IMR-90 (cell line): Measurements from ENCODE around the gene KCNK10. TPM values are rescaled to one million over a fixed set of nuclear protein-coding genes. Genes with fewer than 3 reads are reported as not detected.

Source experiments
- ATAC-seq: fragments of 200-7000 bp; cut with Tn5 transposase; 2 replicates; pipeline ENCODE4 v1.9.1; 2020; ENCODE audit warnings: low read depth, mild to moderate bottlenecking, moderate library complexity
- BruUV-seq: library from RNA; stranded (reverse); fragments of 400-500 nt; replicated peaks from 2 replicates; lab custom pipeline; 2021; lab: Mats Ljungman, UMichigan
- CTCF ChIA-PET: fragments of 300-600 bp; formaldehyde crosslinking; extraction: SDS; loops from one replicate; lab custom pipeline; 2021; ENCODE audit warnings: antibody characterized with exemption; lab: Yijun Ruan, JAX
- POLR2A ChIA-PET: fragments of 300-600 bp; sonication (Branson Sonifier 250); formaldehyde crosslinking; loops from one replicate; lab custom pipeline; 2022; ENCODE audit warnings: antibody characterized with exemption; ENCODE audit not compliant: unreplicated experiment; lab: Charles Lee
- DNase-seq: peaks from one replicate; pipeline ENCODE4 v3.0.0; 2013
- H2AFZ ChIP-seq: replicated peaks from 2 replicates; pipeline ENCODE3; 2013; ENCODE audit warnings: low read length, mild to moderate bottlenecking; ENCODE audit not compliant: poor library complexity
- H2AK5ac ChIP-seq: 2 replicates; pipeline ENCODE4 v1.6.1; 2013; ENCODE audit warnings: low read depth, low read length, inconsistent platforms
- H2AK9ac ChIP-seq: replicated peaks from 2 replicates; pipeline ENCODE3; 2013; ENCODE audit warnings: mild to moderate bottlenecking, low read depth, low read length, moderate library complexity; ENCODE audit not compliant: poor library complexity
- H2BK120ac ChIP-seq: 2 replicates; pipeline ENCODE4 v1.6.1; 2013; ENCODE audit warnings: low read depth, low read length, inconsistent platforms
- H2BK15ac ChIP-seq: 3 replicates; pipeline ENCODE4 v1.6.1; 2013; ENCODE audit warnings: low read depth, low read length, inconsistent platforms
- H2BK20ac ChIP-seq: 2 replicates; pipeline ENCODE4 v1.6.1; 2013; ENCODE audit warnings: low read depth, mild to moderate bottlenecking, inconsistent platforms, low read length, moderate library complexity
- H2BK5ac ChIP-seq: 2 replicates; pipeline ENCODE4 v1.6.1; 2013; ENCODE audit warnings: mild to moderate bottlenecking, low read depth, low read length, inconsistent platforms; ENCODE audit not compliant: poor library complexity, severe bottlenecking
- H3K14ac ChIP-seq: replicated peaks from 2 replicates; pipeline ENCODE4 v1.6.1; 2013; ENCODE audit warnings: low read depth, low read length, inconsistent platforms
- H3K18ac ChIP-seq: 2 replicates; pipeline ENCODE4 v1.6.1; 2013; ENCODE audit warnings: low read depth, low read length, control low read depth
- H3K23ac ChIP-seq: 2 replicates; pipeline ENCODE4 v1.6.1; 2013; ENCODE audit warnings: low read depth, low read length, inconsistent platforms
- H3K27ac ChIP-seq: 2 replicates; pipeline ENCODE4 v1.5.1; 2013; ENCODE audit warnings: mild to moderate bottlenecking, control low read depth, low read length; ENCODE audit not compliant: insufficient read depth
- H3K27me3 ChIP-seq: 2 replicates; pipeline ENCODE4 v1.6.1; 2013; ENCODE audit warnings: low read length; ENCODE audit not compliant: control insufficient read depth, insufficient read depth
- H3K36me3 ChIP-seq: 2 replicates; pipeline ENCODE4 v1.6.1; 2013; ENCODE audit warnings: low read length, mixed read lengths; ENCODE audit not compliant: control insufficient read depth, insufficient read depth
- H3K4ac ChIP-seq: 2 replicates; pipeline ENCODE4 v1.6.1; 2013; ENCODE audit warnings: low read depth, low read length, inconsistent platforms
- H3K4me1 ChIP-seq: 2 replicates; pipeline ENCODE4 v1.6.1; 2013; ENCODE audit warnings: low read length, mixed read lengths; ENCODE audit not compliant: control insufficient read depth, insufficient read depth
- H3K4me2 ChIP-seq: 2 replicates; pipeline ENCODE4 v1.6.1; 2013; ENCODE audit warnings: low read depth, mild to moderate bottlenecking, control low read depth, low read length, moderate library complexity
- H3K4me3 ChIP-seq: 2 replicates; pipeline ENCODE4 v1.5.1; 2013; ENCODE audit warnings: low read depth, mild to moderate bottlenecking, control low read depth, low read length, moderate library complexity; ENCODE audit not compliant: insufficient read depth
- H3K56ac ChIP-seq: 2 replicates; pipeline ENCODE4 v1.6.1; 2013; ENCODE audit warnings: low read length, inconsistent platforms; ENCODE audit not compliant: insufficient read depth; ENCODE audit errors: extremely low read depth
- H3K79me1 ChIP-seq, 2 experiments: 2 replicates each; pipeline ENCODE4 v1.6.1; 2013; ENCODE audit warnings: low read length in 2 of 2, inconsistent platforms in 1 of 2, low read depth in 1 of 2
- H3K9ac ChIP-seq: 2 replicates; pipeline ENCODE4 v1.6.1; 2013; ENCODE audit warnings: low read depth, low read length, control low read depth
- H3K9me1 ChIP-seq: 2 replicates; pipeline ENCODE4 v1.6.1; 2013; ENCODE audit warnings: low read length, inconsistent platforms; ENCODE audit not compliant: insufficient read depth
- H3K9me3 ChIP-seq: 2 replicates; pipeline ENCODE4 v1.6.1; 2013; ENCODE audit warnings: low read length; ENCODE audit not compliant: control insufficient read depth, insufficient read depth
- H4K20me1 ChIP-seq: 2 replicates; pipeline ENCODE4 v1.6.1; 2013; ENCODE audit warnings: low read length, inconsistent platforms; ENCODE audit not compliant: insufficient read depth
- H4K5ac ChIP-seq: 2 replicates; pipeline ENCODE4 v1.6.1; 2013; ENCODE audit warnings: mild to moderate bottlenecking, low read depth, low read length, control low read depth
- H4K8ac ChIP-seq, 2 experiments: 2 replicates each; pipeline ENCODE4 v1.6.1; 2013; ENCODE audit warnings: low read depth in 2 of 2, low read length in 2 of 2, control low read depth in 1 of 2, inconsistent platforms in 1 of 2
- H4K91ac ChIP-seq: 2 replicates; pipeline ENCODE4 v1.6.1; 2013; ENCODE audit warnings: low read depth, low read length, inconsistent platforms; ENCODE audit not compliant: insufficient read depth
- CEBPB ChIP-seq: IDR thresholded peaks from 2 replicates; pipeline ENCODE4 v1.6.1; 2012; ENCODE audit warnings: low read depth, low read length, improper control_type of control experiment
- FOS ChIP-seq: fragments of 150-350 bp; IDR thresholded peaks from 2 replicates; pipeline ENCODE4 v1.6.1; 2016; ENCODE audit warnings: low read depth, low read length
- MXI1 ChIP-seq: IDR thresholded peaks from 2 replicates; pipeline ENCODE4 v1.6.1; 2012; ENCODE audit warnings: low read depth, mild to moderate bottlenecking, low read length, moderate library complexity, borderline replicate concordance
- NFE2L2 ChIP-seq: fragments of 150-350 bp; IDR thresholded peaks from 2 replicates; pipeline ENCODE4 v1.6.1; 2016; ENCODE audit warnings: low read depth, mild to moderate bottlenecking, low read length
- RAD21 ChIP-seq: IDR thresholded peaks from 2 replicates; pipeline ENCODE4 v1.6.1; 2012; ENCODE audit warnings: low read length, improper control_type of control experiment
- RCOR1 ChIP-seq: IDR thresholded peaks from 2 replicates; pipeline ENCODE4 v1.6.1; 2012; ENCODE audit warnings: mild to moderate bottlenecking, low read length, improper control_type of control experiment; ENCODE audit not compliant: insufficient replicate concordance
- WGBS, 2 experiments: methylation state at CpG; one replicate each; pipeline versions ENCODE4 v1.1.5 to v1.1.7; 2013; ENCODE audit warnings: missing lambda C conversion rate in 2 of 2; ENCODE audit not compliant: insufficient read length in 1 of 2; ENCODE audit errors: extremely low coverage in 2 of 2; 5-methylcytosine and 5-hydroxymethylcytosine counted together
- dilution Hi-C: fragments of 300-500 bp; cut with HindIII; formaldehyde crosslinking; loops from one replicate; pipeline ENCODE4 v1.14.3; 2018; ENCODE audit warnings: low sequenced_read_pairs; ENCODE audit not compliant: unreplicated experiment
- in situ Hi-C: fragments of 300-500 bp; cut with MboI; formaldehyde crosslinking; loops from 3 replicates; pipeline ENCODE4 v1.14.3; 2019; ENCODE audit warnings: low sequenced_read_pairs, inconsistent platforms, mixed read lengths
- intact Hi-C: fragments of 100-400 bp; cut with micrococcal nuclease; formaldehyde crosslinking; loops from 2 replicates; pipeline ENCODE4 v1.10.0; 2022
- polyA plus RNA-seq, 3 experiments: library from polyadenylated mRNA; depleted of rRNA; stranded (reverse); fragments of >200 nt; gene quantifications; 2 replicates each; pipeline ENCODE4 v1.2.3, GENCODE V29; 2012; ENCODE audit warnings: low replicate concordance in 1 of 3
- total RNA-seq: library from RNA; depleted of rRNA; stranded (reverse); fragments of >200 nt; gene quantifications from 2 replicates; pipeline ENCODE4 v1.2.3, GENCODE V29; 2012

Gene KCNK10
- total and polyA plus RNA-seq, 2 of the 4 experiments (the other 2 are of a cell fraction): not detected

- ChIA-PET CTCF (interaction anchor here (0.8 kb wide), 1 partner anchor 196 kb away, joined by 3 read pairs; no protein-coding TSS in a partner anchor), POLR2A (no interaction called here)
- Histone ChIP-seq H3K18ac (no peak overlapping the region), H3K9me1 (no peaks in the 10 kb centered on the region), H4K91ac (no peak overlapping the region), H3K79me1 (no peaks in the 10 kb centered on the region), H3K4ac (no peak overlapping the region), H2AK9ac (no peak overlapping the region), H3K4me1 (peaks cover 4% of the 10 kb centered on the region; the same call in 1 of the 2 replicates), H3K27me3 (peaks cover 11% of the 10 kb centered on the region), H3K4me3 (no peak overlapping the region), H2BK120ac (no peak overlapping the region), H2BK15ac (no peak overlapping the region), H3K4me2 (no peak overlapping the region), H3K9me3 (no peaks in the 10 kb centered on the region), H4K8ac (no peak overlapping the region), H2AFZ (no peak overlapping the region), H3K9ac (no peak overlapping the region), H2BK20ac (no peak overlapping the region), H3K56ac (no peak overlapping the region), H4K20me1 (no peaks in the 10 kb centered on the region), H2BK5ac (no peak overlapping the region), H3K23ac (no peak overlapping the region), H2AK5ac (no peak overlapping the region), H3K27ac (no peak overlapping the region), H3K14ac (no peak overlapping the region), H3K36me3 (no peaks in the 10 kb centered on the region), H4K5ac (no peak overlapping the region)
- dilution Hi-C loops (no loop called here), in situ Hi-C loops (loop anchor here (10.0 kb wide), 1 partner anchor 363 kb away; the partner anchor contains the start of gene PTPN21), intact Hi-C loops (no loop called here)
- DNase-seq: no peak
- WGBS, 2 experiments: no CpG with 5 or more reads among the region's 2 CpGs
- no TSS peak for BruUV-seq
- ATAC-seq: no peak
- no peak for TF ChIP-seq FOS
- no peak for TF ChIP-seq NFE2L2
- TF ChIP-seq RCOR1: no peak
- TF ChIP-seq CEBPB: no peak
- TF ChIP-seq MXI1: no peak
- TF ChIP-seq RAD21: no peak
Measured at GRCh38 chr14:88191605-88192004, 131.5 kb downstream of the KCNK10 start.
